HG03175 (cell line): ENCODE measurements around the gene WNK1.
A peak's percentile ranks its signal among the peaks of the same experiment; 100 is the strongest.
"Not testable (repeated sequence)": the region's sequence is repeated elsewhere in the genome, so short reads cannot be mapped to it uniquely, and the experiment has no call there.

Experiments
- ATAC-seq: cut with Tn5 transposase; IDR thresholded peaks from one replicate; pipeline ENCODE4 v1.9.1; 2021; ENCODE audit warnings: mild to moderate bottlenecking, moderate library complexity; ENCODE audit not compliant: unreplicated experiment

WNK1 gene

GRCh38 chr12:740921-741320 is 11.5 kb upstream of the WNK1 start:
- ATAC-seq, result no peak

- ATAC-seq, result no peak
Measured at GRCh38 chr12:749751-750270, 2.6 kb upstream of the WNK1 start.

- ATAC-seq, result no peak
Measured at GRCh38 chr12:750366-751191, 1.8 kb upstream of the WNK1 start.

- peak; percentile 41 for ATAC-seq
Measured at GRCh38 chr12:751192-751998, 984 bp upstream of the WNK1 start.

GRCh38 chr12:752695-753610 is 574 bp downstream of the WNK1 start:
- ATAC-seq, result peak; percentile 27

- no peak for ATAC-seq
Measured at GRCh38 chr12:753611-754472, 1.5 kb downstream of the WNK1 start.

- no peak for ATAC-seq
Measured at GRCh38 chr12:754473-754820, 2.1 kb downstream of the WNK1 start.

GRCh38 chr12:754851-755562 is 2.6 kb downstream of the WNK1 start:
- ATAC-seq, result no peak

- no peak for ATAC-seq
Measured at GRCh38 chr12:759628-760027, 7.2 kb downstream of the WNK1 start.

GRCh38 chr12:761256-761655 is 8.9 kb downstream of the WNK1 start:
- no peak for ATAC-seq

GRCh38 chr12:765840-766239 is 13.5 kb downstream of the WNK1 start:
- ATAC-seq, result no peak

GRCh38 chr12:768434-768833 is 16.1 kb downstream of the WNK1 start:
- ATAC-seq, result no peak

- ATAC-seq, result no peak
Measured at GRCh38 chr12:770479-770878, 18.1 kb downstream of the WNK1 start.

- ATAC-seq, result no peak
Measured at GRCh38 chr12:772056-772697, 19.8 kb downstream of the WNK1 start.

- ATAC-seq, result no peak
Measured at GRCh38 chr12:774051-774614, 21.8 kb downstream of the WNK1 start.

GRCh38 chr12:775973-776771 is 23.8 kb downstream of the WNK1 start:
- not testable (repeated sequence) for ATAC-seq

GRCh38 chr12:776772-777373 is 24.5 kb downstream of the WNK1 start:
- not testable (repeated sequence) for ATAC-seq
